ENCODE data around the gene APLN. TPM values are rescaled to one million over a fixed set of nuclear protein-coding genes. Genes with fewer than 3 reads are reported as not detected.

APLN gene
- total RNA-seq, 1 donor from 2014 or later = 7.9 TPM

DNA sequence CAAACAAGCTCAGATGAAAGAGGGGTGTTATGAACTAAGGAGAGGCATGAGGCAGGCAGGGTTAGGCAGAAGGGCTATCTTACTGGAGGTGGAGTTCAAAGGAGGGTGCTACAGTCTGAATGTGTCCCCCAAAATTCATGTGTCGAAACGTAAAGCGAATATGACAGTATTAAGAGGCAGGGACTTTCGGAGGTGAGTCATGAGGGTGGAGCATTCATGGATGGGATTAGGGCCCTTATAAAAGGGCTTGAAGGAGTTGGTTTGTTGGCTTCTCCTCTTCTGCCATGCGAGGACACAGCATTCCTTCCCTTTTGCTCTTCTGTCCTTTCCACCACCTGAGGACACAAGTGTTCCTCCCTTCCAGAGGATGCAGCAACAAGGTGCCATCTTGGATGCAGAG lies 22.9 kb downstream of the APLN start:
- no peak for DNase-seq
- H3K4me3 ChIP-seq = no peak overlapping the region
- TF ChIP-seq, protein P1, sequence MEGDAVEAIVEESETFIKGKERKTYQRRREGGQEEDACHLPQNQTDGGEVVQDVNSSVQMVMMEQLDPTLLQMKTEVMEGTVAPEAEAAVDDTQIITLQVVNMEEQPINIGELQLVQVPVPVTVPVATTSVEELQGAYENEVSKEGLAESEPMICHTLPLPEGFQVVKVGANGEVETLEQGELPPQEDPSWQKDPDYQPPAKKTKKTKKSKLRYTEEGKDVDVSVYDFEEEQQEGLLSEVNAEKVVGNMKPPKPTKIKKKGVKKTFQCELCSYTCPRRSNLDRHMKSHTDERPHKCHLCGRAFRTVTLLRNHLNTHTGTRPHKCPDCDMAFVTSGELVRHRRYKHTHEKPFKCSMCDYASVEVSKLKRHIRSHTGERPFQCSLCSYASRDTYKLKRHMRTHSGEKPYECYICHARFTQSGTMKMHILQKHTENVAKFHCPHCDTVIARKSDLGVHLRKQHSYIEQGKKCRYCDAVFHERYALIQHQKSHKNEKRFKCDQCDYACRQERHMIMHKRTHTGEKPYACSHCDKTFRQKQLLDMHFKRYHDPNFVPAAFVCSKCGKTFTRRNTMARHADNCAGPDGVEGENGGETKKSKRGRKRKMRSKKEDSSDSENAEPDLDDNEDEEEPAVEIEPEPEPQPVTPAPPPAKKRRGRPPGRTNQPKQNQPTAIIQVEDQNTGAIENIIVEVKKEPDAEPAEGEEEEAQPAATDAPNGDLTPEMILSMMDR (IDR thresholded peaks at IDR 0.05) = no peak
- no peak for ATAC-seq
- no peaks in the 10 kb centered on the region for H3K4me1 ChIP-seq
- intact Hi-C loops (cut with DNase I) = no loop called here
- no peaks in the 10 kb centered on the region for H3K36me3 ChIP-seq
- H3K9me3 ChIP-seq = no peaks in the 10 kb centered on the region
- H3K27me3 ChIP-seq = no peaks in the 10 kb centered on the region
- H3K27ac ChIP-seq = no peak overlapping the region

DNA sequence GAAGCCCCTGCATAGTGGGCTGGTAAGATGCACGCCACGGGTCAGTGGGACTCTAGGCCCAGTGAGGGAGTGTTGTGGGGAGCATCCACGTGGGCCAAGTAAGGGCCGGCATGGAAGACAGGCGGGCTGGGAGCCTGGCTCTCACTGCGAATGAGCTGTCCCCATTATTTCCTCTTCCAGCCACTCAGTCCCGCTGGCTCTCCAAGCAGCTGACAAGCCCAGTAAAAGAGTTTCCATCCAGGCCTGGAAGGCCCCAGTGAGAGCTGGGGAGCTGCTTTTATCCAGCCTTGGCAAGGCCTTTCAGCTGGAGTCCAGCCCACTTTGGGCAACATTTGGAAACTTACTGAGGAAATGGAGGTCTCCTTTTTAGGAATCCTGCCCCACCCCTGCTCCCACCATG lies 24.9 kb downstream of the APLN start:
- H3K27ac ChIP-seq = no peak overlapping the region
- TF ChIP-seq, protein P1 (IDR thresholded peaks at IDR 0.05) = no peak
- intact Hi-C loops (cut with DNase I) = no loop called here
- H3K27me3 ChIP-seq = no peaks in the 10 kb centered on the region
- H3K4me3 ChIP-seq = no peak overlapping the region
- H3K36me3 ChIP-seq = no peaks in the 10 kb centered on the region
- ATAC-seq (no peak), DNase-seq (no peak)
- no peaks in the 10 kb centered on the region for H3K4me1 ChIP-seq
- no peaks in the 10 kb centered on the region for H3K9me3 ChIP-seq

DNA sequence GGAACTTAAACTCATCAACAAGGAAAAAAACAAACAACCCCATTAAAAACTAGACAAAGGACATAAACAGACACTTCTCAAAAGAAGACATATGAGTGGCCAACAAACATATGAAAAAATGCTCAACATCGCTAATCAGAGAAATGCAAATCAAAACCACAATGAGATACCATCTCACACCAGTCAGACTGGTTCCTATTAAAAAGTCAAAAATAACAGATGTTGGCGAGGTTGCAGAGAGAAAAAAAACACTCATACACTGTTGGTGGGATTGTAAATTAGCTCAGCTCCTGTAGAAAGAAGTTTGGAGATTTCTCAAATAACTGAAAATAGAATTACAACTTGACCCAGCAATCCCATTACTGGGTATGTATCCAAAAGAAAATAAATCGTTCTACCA lies 28.7 kb downstream of the APLN start:
- ATAC-seq (no peak), DNase-seq (no peak)
- Histone ChIP-seq H3K27me3 (no peaks in the 10 kb centered on the region), H3K4me3 (no peak overlapping the region), H3K4me1 (no peaks in the 10 kb centered on the region), H3K36me3 (no peaks in the 10 kb centered on the region), H3K9me3 (no peaks in the 10 kb centered on the region), H3K27ac (no peak overlapping the region)
- TF ChIP-seq, protein P1 (IDR thresholded peaks at IDR 0.05) = no peak
- intact Hi-C loops (cut with DNase I) = no loop called here

DNA sequence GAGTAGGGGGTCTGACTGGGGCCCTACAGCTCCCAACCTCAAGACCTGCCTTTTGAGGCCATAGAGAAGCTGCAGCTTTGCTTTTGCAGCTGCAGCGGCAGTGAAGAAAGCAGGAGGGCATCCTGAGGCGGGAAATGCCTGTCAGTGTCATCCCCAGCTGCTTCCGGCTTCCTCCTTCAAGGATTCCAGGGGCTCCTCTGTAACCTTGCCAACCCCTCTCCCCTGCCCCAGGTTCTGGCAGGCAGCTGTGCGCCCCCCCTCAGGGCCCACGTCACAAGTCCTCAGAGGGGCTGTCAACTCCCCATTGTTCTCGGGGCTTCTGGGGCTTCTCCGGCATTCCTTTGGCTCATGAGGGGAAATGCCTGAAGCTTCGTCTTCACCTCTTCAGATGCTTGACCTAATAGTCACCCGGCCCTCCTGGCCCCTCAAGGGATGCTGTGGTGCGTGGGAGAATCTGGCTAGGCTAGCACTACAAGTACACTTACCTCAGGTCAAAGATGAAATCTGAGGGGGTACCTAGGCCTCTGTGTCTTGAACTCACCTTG lies 31.9 kb downstream of the APLN start:
- no peak for DNase-seq
- Histone ChIP-seq H3K9me3 (no peaks in the 10 kb centered on the region), H3K27ac (no peak overlapping the region), H3K27me3 (no peaks in the 10 kb centered on the region), H3K4me3 (no peak overlapping the region), H3K4me1 (no peaks in the 10 kb centered on the region), H3K36me3 (no peaks in the 10 kb centered on the region)
- ATAC-seq = no peak
- TF ChIP-seq, protein P1 (IDR thresholded peaks at IDR 0.05) = no peak
- intact Hi-C loops (cut with DNase I) = no loop called here

DNA sequence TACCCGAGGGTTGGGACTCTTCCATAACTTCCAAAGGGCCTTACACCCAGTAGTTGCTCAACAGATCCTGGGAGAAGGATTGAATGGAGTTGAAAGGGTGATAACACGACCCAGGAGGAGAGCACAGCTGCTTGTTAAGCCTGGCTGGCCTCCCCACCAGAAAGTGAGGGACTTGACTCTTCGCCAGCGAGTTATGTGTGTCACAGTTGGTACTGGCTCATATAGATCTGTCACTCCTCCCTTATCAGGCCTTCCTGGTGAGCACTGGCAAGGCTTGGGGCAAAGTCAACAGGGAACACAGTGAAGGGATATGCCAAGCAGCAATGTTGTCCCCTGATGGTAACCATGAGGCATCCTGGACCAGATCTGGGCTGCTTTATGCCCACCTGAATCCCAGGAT lies 35.8 kb downstream of the APLN start:
- TF ChIP-seq, protein P1 (IDR thresholded peaks at IDR 0.05) = no peak
- Histone ChIP-seq H3K27me3 (no peaks in the 10 kb centered on the region), H3K4me3 (no peak overlapping the region), H3K4me1 (no peaks in the 10 kb centered on the region), H3K36me3 (no peaks in the 10 kb centered on the region), H3K27ac (no peak overlapping the region), H3K9me3 (no peaks in the 10 kb centered on the region)
- no peak for ATAC-seq
- intact Hi-C loops (cut with DNase I) = no loop called here
- DNase-seq = no peak

DNA sequence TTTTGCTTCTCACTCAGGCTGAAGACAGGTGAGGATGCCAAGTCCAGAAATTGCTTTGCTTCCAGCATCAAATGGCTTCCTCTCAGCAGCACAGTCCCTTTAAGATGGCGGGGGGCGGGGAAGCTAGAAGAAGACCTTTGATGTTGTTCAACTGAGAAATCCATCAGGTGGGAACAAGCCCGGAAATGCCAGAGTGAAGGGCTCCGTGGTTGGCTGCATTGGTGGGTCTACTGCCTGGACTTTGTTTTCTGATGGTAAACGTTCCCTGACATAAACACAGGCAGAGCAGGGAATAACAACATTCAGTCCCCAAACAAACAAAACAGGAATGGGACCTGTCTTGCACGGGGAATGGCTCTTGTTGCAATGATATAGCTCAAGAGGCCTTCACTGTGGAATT lies 37.3 kb downstream of the APLN start:
- TF ChIP-seq, protein P1 (IDR thresholded peaks at IDR 0.05) = no peak
- Histone ChIP-seq H3K4me3 (no peak overlapping the region), H3K36me3 (no peaks in the 10 kb centered on the region), H3K27ac (no peak overlapping the region), H3K4me1 (no peaks in the 10 kb centered on the region), H3K27me3 (no peaks in the 10 kb centered on the region), H3K9me3 (no peaks in the 10 kb centered on the region)
- DNase-seq (no peak), ATAC-seq (no peak)
- intact Hi-C loops (cut with DNase I) = no loop called here

Measured in upper lobe of right lung (tissue), 1 donor.